ENCODE results near the gene CCL13.

Gene CCL13

DNA sequence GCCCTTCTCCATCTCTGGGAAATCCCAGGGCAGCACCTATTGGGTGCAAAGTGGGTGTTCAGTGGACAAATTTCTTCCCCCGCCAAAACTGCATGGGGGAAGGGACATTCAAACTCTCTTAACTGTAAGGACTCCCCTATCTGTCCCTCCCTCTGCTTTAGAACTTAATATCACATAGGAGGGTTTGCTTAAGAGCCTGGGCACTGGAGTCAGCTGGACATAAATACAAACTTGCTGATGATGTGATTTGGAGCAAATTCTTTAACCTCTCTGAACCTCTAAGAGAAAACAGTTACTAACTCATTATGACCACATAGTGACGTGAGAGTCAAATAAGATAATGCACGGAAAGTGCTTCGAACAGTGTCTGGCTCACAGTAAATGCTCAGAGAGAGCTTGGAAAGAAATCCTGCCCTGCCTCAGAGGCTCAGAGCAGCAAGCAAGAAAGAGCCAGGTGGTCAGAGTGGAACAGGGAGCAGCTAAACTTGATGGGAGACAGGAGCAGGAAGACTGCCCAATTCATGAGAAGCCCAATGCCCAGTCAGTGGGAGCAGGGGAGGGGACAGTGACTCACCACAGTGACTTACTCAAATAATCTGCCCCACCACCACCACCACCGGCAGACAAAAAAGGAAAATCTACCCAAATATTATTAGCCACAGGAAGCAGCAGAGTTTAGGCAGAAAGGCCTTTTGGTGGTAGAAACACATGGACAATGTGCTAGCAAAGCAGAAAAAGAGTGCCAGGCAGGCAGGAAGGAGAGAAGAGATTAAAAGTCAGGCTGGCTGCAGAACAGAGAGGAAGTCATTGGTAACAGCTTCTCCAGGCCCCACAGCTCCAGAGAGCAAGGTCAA lies 30.6 kb downstream of the CCL13 start:
- DNase-seq, result no peak

DNA sequence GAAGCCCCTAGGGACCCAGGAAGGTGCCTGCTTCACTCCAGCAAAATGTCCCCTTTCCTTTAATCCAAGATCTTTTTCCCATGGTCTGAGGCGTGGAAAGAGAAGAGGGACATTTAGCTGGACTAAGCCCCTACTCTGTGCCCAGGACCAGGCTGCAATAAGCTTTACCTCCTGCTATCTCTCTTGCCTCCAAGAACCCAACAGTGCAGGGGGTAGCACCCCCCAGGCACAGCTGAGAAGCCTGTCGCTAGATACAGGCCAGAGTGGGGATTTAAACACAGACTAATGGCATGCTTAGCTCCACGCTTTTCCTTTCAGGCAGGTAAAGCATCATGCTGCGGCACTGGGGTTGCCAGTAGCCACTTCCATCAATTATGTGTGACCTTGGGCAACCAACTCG lies 31.3 kb downstream of the CCL13 start:
- no peak for DNase-seq

DNA sequence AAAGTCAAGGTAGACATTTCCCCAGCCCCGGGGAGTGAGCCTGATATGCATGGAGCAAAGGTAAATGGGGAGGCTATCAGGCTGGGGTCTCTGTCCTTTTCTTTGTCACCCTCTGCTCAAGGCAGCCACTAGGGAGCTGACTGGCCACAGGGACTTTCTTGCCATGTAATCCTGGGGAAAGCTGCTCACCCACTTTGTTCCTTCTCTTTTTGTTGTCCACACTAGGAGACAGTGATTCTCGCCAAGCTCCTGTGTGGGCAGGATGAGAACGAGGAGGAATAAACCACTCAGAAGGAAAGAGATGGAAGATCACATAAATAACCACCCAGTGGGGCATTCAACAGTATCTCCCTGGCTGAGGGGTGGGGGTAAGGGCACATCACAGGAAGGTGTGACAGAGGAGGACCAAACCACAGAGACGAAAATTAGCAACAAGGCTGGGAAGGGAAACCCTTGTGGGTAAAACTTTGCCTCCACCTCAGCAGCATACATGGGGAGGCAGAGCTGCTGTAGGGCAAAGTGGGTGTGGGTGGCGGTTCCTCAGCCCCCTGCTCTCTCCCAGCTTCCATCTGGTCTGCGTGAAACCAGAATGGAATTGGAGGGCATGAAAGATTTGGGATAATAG lies 33.0 kb downstream of the CCL13 start:
- DNase-seq, result no peak

DNA sequence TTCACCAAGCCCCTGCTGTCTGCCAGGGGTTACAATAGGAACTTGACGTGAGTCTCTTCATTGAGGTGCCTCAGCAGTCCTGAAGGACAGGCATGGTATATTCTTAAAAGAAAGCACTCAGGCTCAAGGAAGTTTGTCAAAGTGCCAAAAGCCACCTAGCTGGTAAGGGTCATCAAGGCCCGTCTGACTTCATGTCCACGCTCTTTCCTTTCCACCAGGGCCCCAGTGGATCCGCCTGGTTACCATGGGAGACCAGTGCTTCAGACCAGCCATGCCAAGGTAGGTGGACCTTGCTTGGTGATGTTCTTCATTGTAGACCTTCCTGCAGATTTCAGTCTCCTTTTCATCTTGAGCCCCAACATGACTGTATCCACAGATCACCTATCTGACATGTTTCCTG lies 34.4 kb downstream of the CCL13 start:
- no peak for DNase-seq

DNA sequence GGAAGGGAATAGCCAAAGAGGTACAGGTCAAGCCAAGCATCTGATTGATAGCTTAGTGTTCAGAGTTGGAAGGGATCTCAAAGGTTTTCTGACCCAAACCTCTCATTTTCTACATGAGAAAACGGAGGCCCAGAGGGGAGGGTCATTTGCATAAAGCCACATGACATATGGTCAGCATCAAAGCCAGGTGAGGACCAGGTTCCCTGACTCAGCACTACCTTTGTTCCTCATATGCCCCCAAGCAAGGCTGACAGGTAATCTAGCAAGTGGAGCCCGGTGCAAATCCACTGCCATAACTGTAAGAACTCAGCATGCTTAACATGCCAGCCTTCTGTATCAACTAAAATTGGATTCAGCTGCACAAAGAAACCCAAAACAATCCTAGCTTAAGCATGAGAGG lies 35.0 kb downstream of the CCL13 start:
- DNase-seq, result no peak

DNA sequence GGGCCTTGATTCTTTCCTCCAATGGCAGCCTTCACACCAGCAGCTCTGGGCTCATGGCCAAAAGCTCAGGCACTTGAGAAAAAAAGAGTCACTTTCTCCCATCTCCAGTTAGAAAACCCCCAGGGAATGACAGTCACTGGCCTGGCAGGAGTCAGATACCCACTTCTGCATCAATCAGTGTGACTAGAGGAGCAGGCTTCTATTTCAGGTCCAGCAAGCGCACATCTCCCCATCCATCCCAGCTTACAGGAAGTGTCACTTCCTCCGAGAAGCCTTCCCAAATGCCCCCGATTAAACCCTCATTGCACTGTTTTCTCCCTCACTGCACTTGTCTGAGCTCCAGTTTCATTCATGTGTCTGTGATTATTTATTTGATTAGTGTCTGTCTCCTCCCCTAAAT lies 37.1 kb downstream of the CCL13 start:
- no peak for DNase-seq

DNA sequence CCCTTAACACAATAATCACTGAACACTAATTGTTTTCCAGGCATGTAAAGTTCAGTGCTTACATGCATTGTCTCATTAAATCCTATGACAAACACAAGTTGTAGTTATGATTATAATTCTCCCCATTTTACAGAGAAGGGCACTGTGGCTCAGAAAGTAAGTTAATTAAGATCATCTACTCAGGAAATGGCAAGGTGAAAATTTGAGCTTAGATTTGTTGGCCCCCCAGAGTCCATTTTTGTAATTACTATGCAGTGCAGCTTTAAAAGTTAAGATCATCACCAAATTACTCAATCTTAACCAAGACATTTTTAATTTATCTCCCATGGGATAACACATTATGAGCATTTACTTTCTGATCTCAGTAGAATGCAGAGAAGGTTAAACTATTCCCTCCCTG lies 41.0 kb downstream of the CCL13 start:
- no peak for DNase-seq

DNA sequence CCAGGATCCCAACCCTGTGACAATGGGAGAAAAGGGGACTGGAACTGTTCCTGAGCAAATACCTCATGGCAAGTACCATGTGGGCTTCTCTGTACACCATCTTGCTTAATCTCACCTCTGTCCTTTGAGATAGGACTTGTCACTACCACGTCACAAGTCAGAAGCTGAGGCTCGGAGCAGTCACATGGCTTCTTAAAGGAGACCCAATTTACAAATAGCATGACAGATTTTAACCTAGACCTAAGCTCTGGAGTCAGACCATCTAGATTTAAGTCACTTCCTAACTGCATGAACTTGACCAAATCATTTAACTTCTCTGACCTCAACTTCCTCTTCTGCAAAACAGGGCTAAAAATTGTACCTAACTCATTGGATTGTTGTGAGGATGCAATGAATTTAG lies 42.7 kb downstream of the CCL13 start:
- no peak for DNase-seq

DNA sequence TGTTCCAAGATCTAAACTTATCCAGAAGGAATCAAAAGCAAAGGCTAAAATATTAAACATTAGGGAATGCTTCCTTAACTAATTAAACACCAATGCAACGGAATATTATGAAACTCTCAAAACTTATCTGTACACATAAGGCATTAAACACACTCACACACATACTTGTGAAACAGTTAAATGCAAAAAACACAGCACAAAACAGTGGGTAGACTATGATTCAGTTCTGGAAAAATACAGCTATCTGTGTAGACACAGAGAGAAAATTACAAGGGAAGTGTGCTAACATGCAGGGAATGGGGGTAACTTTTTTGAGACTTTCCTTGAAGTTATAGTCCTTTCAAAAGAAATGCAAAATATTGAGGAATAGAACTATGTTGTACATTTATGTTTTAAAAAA lies 43.4 kb downstream of the CCL13 start:
- no peak for DNase-seq

DNA sequence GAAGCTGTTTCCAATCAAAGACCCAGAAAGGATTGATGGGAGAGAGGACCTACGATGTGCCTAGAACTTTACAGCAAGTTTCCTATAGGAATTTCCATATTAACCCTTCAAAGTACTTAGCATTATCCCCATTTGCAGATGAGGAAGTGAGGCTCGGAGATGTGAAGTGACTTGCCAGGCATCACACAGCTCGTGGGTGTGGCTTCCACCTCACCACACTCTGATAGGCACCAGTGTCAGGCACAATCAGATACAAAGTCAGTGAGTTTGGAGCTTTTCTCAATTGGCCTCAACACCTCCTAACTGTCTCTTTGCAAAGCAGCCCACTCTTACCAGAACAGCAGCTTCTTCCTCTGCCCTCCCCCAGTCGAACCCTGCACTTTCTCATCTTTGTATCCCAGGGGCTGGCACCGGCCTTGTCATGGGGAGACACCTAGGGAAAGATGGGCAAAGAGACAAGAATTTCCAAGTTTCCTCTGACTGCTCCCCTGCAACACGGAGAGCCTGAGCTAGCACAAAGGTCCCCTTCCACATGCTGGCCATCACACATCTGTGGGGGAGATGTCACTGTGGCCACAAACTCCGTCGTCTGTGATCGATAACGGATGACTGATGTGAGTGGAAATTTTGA lies 44.1 kb downstream of the CCL13 start:
- DNase-seq, result no peak

DNA sequence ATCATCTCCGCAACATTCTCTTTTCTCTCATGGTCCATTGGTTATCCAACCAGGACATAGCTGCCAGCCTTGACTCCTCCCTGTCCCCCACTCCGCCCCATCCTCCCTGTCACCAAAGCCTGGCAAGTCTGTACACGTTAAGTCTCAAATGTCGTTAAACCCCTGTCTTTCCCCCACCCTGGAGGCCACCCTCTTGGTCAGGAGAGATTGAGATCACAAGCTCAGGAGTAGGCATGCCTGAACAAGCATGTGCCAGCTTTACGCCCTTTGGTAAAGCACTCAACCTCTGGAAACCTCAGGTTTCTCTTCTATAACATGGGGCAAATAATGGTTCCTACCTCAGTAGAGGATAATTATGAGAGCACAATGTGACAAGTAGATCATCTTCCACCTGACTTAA lies 44.9 kb downstream of the CCL13 start:
- DNase-seq, result no peak

DNA sequence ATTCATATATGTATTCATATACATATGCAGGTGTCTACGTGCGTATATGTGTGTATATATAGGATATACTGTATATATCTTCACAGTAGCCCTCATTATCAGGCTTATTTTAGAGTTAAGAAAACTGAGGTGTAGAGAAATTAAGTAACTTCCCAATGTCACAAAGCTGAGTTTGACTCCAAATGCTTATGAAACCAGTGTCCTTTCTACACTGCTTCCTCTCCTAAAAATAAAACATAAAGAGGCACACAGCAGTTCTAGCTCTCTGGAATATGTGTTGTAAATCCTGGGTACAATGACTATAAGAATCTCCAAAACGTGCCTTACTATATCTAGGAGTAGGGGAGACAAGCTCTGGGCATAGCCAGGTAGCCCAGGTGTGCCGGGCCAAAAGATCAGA lies 46.7 kb downstream of the CCL13 start:
- no peak for DNase-seq

DNA sequence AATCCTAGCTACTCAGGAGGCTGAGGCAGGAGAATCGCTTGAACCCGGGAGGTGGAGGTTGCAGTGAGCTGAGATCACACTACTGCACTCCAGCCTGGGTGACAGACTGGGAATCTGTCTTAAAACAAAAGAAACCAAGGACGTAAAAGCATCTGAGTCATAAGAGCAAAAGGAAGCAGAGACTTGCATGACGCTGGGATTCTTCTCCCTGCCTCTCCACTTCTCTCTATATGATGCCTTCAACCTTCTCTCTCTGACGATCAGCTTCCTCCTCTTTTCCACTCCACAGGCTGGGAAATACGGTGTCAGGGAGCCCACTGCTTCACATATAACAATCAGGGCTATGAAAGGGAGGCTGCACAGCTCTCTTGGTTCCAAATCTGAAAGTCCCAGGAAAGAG lies 49.9 kb downstream of the CCL13 start:
- no peak for DNase-seq

Measured in stimulated activated CD4-positive, alpha-beta T cell treated with anti-CD3 and anti-CD28 coated beads, Interleukin-4, amount 100 ng/mL, for 24 hours (primary cell).